DND-41 (cell line): ENCODE data around the gene KIRREL2.

ENCODE experiments used
- CTCF ChIP-seq: IDR thresholded peaks from 2 replicates; pipeline ENCODE4 v1.5.1; 2012; ENCODE audit warnings: borderline replicate concordance, low read length, moderate library complexity, mild to moderate bottlenecking; ENCODE audit not compliant: poor library complexity, severe bottlenecking; ENCODE audit errors: extremely low read depth
- EZH2 ChIP-seq: IDR thresholded peaks from 3 replicates; pipeline ENCODE4 v1.6.1; 2012; ENCODE audit warnings: borderline replicate concordance, low read depth, mild to moderate bottlenecking, moderate library complexity, low read length, inconsistent platforms; ENCODE audit not compliant: severe bottlenecking

GRCh38 chr19:35885904-35886303 lies 29.2 kb downstream of the KIRREL2 start:
- TF ChIP-seq CTCF (no peak), EZH2 (no peak)
